Fibroblast of the aortic adventitia (primary cell): Measurements from ENCODE around the gene SMIM36. TPM values are rescaled to one million over a fixed set of nuclear protein-coding genes. Genes with fewer than 3 reads are reported as not detected.
A peak's percentile ranks its signal among the peaks of the same experiment; 100 is the strongest.

Source experiments
- DNase-seq: peaks from one replicate; pipeline ENCODE4 v3.0.0-alpha.2; 2010; ENCODE audit warnings: low read depth
- H3K4me3 ChIP-seq: 2 replicates; pipeline ENCODE4 v1.5.1; 2011; ENCODE audit warnings: low read depth, mild to moderate bottlenecking, control low read depth, low read length, moderate library complexity
- CTCF ChIP-seq: IDR thresholded peaks from 2 replicates; pipeline ENCODE4 v1.5.1; 2011; ENCODE audit warnings: mild to moderate bottlenecking, low read length, control low read depth, inconsistent platforms; ENCODE audit not compliant: insufficient read depth
- total RNA-seq: library from RNA; depleted of rRNA; stranded (reverse); fragments of >200 nt; gene quantifications from 2 replicates; pipeline ENCODE4 v1.2.3, GENCODE V29; 2012; ENCODE audit warnings: low replicate concordance

The SMIM36 gene
- total RNA-seq, 1 donor, result not detected

GRCh38 chr17:55540414-55541091, 29.3 kb upstream of the SMIM36 start:
- DNase-seq, result peak; percentile 62
- no peak for TF ChIP-seq CTCF

GRCh38 chr17:55536205-55536604, 25.0 kb upstream of the SMIM36 start:
- DNase-seq, result no peak
- H3K4me3 ChIP-seq, result no peak overlapping the region
- TF ChIP-seq CTCF, result no peak

More at GRCh38 chr17:55540414-55541091, 29.3 kb upstream of the SMIM36 start:
- H3K4me3 ChIP-seq, result no peak overlapping the region

GRCh38 chr17:55533608-55534007, 22.4 kb upstream of the SMIM36 start:
- H3K4me3 ChIP-seq, result no peak overlapping the region
- TF ChIP-seq CTCF, result no peak
- peak; percentile 60 for DNase-seq

- no peak overlapping the region for H3K4me3 ChIP-seq
- DNase-seq, result no peak
- TF ChIP-seq CTCF, result no peak
These were observed 21.4 kb upstream of the SMIM36 start for GRCh38 chr17:55532670-55533069.

GRCh38 chr17:55531053-55531728, 19.9 kb upstream of the SMIM36 start:
- DNase-seq, result no peak
- no peak for TF ChIP-seq CTCF
- no peak overlapping the region for H3K4me3 ChIP-seq

GRCh38 chr17:55530064-55530463, 18.8 kb upstream of the SMIM36 start:
- TF ChIP-seq CTCF, result no peak
- no peak overlapping the region for H3K4me3 ChIP-seq
- DNase-seq, result no peak
